Sigmoid colon (tissue), 4 donors: Measurements from ENCODE around the gene FRMPD4.

Experiments used
- POLR2A ChIP-seq, 2 donors: fragments of 450-650 bp; IDR thresholded peaks; one replicate each; pipeline ENCODE4 v1.6.1; 2016; ENCODE audit warnings: antibody characterized with exemption in 2 of 2, mild to moderate bottlenecking in 2 of 2, moderate library complexity in 2 of 2
- POLR2AphosphoS5 ChIP-seq, 4 donors: sonication (generic); formaldehyde crosslinking; IDR thresholded peaks; one replicate each; pipeline ENCODE4 v1.6.1; 2017; ENCODE audit warnings: antibody characterized with exemption in 4 of 4

DNA sequence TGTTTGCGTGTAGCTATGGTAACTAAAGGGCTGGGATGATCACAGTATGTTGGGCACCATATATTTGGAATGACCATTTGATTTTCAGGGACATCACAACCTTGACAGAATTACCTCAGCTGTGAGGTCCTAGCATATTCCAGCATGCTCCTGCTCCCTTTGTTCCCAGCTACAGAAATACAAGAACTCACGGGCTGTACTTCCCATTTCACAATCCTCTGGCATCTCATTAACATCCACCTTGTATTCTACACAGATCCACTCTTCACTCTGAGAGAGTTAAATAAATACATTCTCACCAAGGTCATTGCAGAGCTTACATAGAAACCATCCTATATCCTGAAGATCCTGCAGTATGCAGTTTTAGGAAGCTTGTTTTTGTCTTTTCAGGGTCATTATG is 169.7 kb downstream of the FRMPD4 start:
- no peak for TF ChIP-seq POLR2A (IDR thresholded peaks at IDR 0.05)
- TF ChIP-seq POLR2AphosphoS5 (IDR thresholded peaks at IDR 0.05), result no peak
